Stimulated activated CD4-positive, alpha-beta T cell treated with anti-CD3 and anti-CD28 coated beads, Interleukin-2, amount 100 ng/mL, for 48 hours (primary cell): ENCODE measurements around the gene MEI1.
"Not testable (repeated sequence)": the region's sequence is repeated elsewhere in the genome, so short reads cannot be mapped to it uniquely, and the experiment has no call there.

Experiments
- DNase-seq, 2 donors: peaks; one replicate each; pipeline ENCODE4 v3.0.0-alpha.2; 2020

The MEI1 gene

GRCh38 chr22:41823797-41824196 is 124.5 kb downstream of the MEI1 start:
- DNase-seq, result no peak

GRCh38 chr22:41825376-41825775 is 126.1 kb downstream of the MEI1 start:
- DNase-seq, result no peak

- no peak for DNase-seq
Observed at GRCh38 chr22:41826021-41826420, 126.7 kb downstream of the MEI1 start.

GRCh38 chr22:41826430-41827383 is 127.4 kb downstream of the MEI1 start:
- no peak for DNase-seq

- DNase-seq, result no peak
Observed at GRCh38 chr22:41827671-41828070, 128.4 kb downstream of the MEI1 start.

- DNase-seq, result no peak
Observed at GRCh38 chr22:41828516-41828915, 129.2 kb downstream of the MEI1 start.

- DNase-seq, result no peak
Observed at GRCh38 chr22:41830174-41830573, 130.9 kb downstream of the MEI1 start.

- no peak for DNase-seq
Observed at GRCh38 chr22:41831383-41831782, 132.1 kb downstream of the MEI1 start.

GRCh38 chr22:41831828-41832552 is 132.7 kb downstream of the MEI1 start:
- no peak for DNase-seq

GRCh38 chr22:41832553-41833368 is 133.5 kb downstream of the MEI1 start, which contains the start of gene SREBF2:
SREBF2 (plus strand) TSS chr22:41833105; CDS start chr22:41833271, 166 bp downstream.
- peak; percentile 95 to 98 for DNase-seq

- DNase-seq, result peak; percentile 23 to 33
Observed at GRCh38 chr22:41833369-41834004, 134.2 kb downstream of the MEI1 start.

- no peak for DNase-seq
Observed at GRCh38 chr22:41834005-41834944, 135.0 kb downstream of the MEI1 start.

- not testable (repeated sequence) for DNase-seq
Observed at GRCh38 chr22:41835462-41835861, 136.2 kb downstream of the MEI1 start.

GRCh38 chr22:41836551-41836950 is 137.2 kb downstream of the MEI1 start:
- no peak for DNase-seq

GRCh38 chr22:41838842-41839618 is 139.7 kb downstream of the MEI1 start:
- DNase-seq, result no peak

- no peak for DNase-seq
Observed at GRCh38 chr22:41840216-41840615, 140.9 kb downstream of the MEI1 start.

- DNase-seq, result no peak
Observed at GRCh38 chr22:41841085-41841712, 141.9 kb downstream of the MEI1 start.

GRCh38 chr22:41842996-41843970 is 144.0 kb downstream of the MEI1 start:
- no peak for DNase-seq

- no peak for DNase-seq
Observed at GRCh38 chr22:41844036-41844435, 144.7 kb downstream of the MEI1 start.
